ENCODE measurements around the gene CD82.

GRCh38 chr11:44531636-44532035 is 33.8 kb upstream of the CD82 start:
- no peak for TF ChIP-seq CTCF (IDR thresholded peaks at IDR 0.05)
- TF ChIP-seq EZH2 (IDR thresholded peaks at IDR 0.05; ENCODE audit: borderline replicate concordance, insufficient read depth, low read depth, low read length, poor library complexity, severe bottlenecking) = no peak
